ENCODE data around the gene IFT172. TPM values are rescaled to one million over a fixed set of nuclear protein-coding genes. Genes with fewer than 3 reads are reported as not detected.

IFT172 gene
- total RNA-seq, 1 experiment from 2014 or later, result 13.7 TPM

- no peak overlapping the region for H3K27ac ChIP-seq (ENCODE audit: low read depth, low read length)
- no peak overlapping the region for H3K4me2 ChIP-seq (ENCODE audit: low read length)
- BruUV-seq (replicated peaks), result no TSS peak
- H3K4me1 ChIP-seq (ENCODE audit: control insufficient read depth in 1 of 2, insufficient read depth in 2 of 2, low read length in 2 of 2), result peaks cover 0 to 4% of the 10 kb centered on the region in 2 experiments; a peak in 2 of 4 replicates
- H3K9me3 ChIP-seq (ENCODE audit: control insufficient read depth in 1 of 2, insufficient read depth in 1 of 2, low read depth in 1 of 2, low read length in 2 of 2), result no peaks in the 10 kb centered on the region
- H3K9me2 ChIP-seq (ENCODE audit: insufficient read depth), result no peaks in the 10 kb centered on the region
- H3K36me3 ChIP-seq (ENCODE audit: control insufficient read depth in 1 of 2, insufficient read depth in 2 of 2, low read length in 2 of 2), result no peaks in the 10 kb centered on the region
- H2AFZ ChIP-seq (ENCODE audit: low read depth, low read length, poor library complexity, severe bottlenecking), result no peak overlapping the region
- no peak overlapping the region for H3K4me3 ChIP-seq (replicated peaks in 1 of 2; ENCODE audit: low read depth in 1 of 2, low read length in 2 of 2)
- H4K20me1 ChIP-seq (ENCODE audit: insufficient read depth), result no peaks in the 10 kb centered on the region
- ChIA-PET RAD21 (ENCODE audit: low non-redundant PET in 1 of 2, low total read pairs in 2 of 2, uncharacterized antibody in 2 of 2, unreplicated experiment in 2 of 2) (no interaction called here), POLR2A (no interaction called here), CTCF (no interaction called here)
- ATAC-seq, result no peak
- H3K9ac ChIP-seq (ENCODE audit: low read length), result no peak overlapping the region
- no peaks in the 10 kb centered on the region for H3K79me2 ChIP-seq (ENCODE audit: insufficient read depth, low read length)
- intact Hi-C loops (cut with micrococcal nuclease), result loop anchor here (10.0 kb wide), 1 partner anchor 164 kb away; the partner anchor contains the start of gene ZNF512
- no peaks in the 10 kb centered on the region for H3K27me3 ChIP-seq (ENCODE audit: insufficient read depth, low read length)
- no peak for DNase-seq (ENCODE audit: low read depth, low spot score)
- TF ChIP-seq ZFX (IDR thresholded peaks at IDR 0.05) (no peak), TCF7L2 (IDR thresholded peaks at IDR 0.05; ENCODE audit: borderline replicate concordance, extremely low read depth, insufficient read depth, insufficient read length) (no peak), EZH2 (IDR thresholded peaks at IDR 0.05) (no peak), ZNF274 (IDR thresholded peaks at IDR 0.05; ENCODE audit: low read depth, low read length) (no peak), ZBTB33 (IDR thresholded peaks at IDR 0.05; ENCODE audit: extremely low read depth, insufficient replicate concordance, low read length) (no peak)
Measured at GRCh38 chr2:27420996-27421395, 68.5 kb downstream of the IFT172 start.

GRCh38 chr2:27416151-27416550, 73.4 kb downstream of the IFT172 start:
- no peak for DNase-seq (ENCODE audit: low read depth, low spot score)
- intact Hi-C loops (cut with micrococcal nuclease), result no loop called here
- Histone ChIP-seq H3K4me2 (ENCODE audit: low read length) (no peak overlapping the region), H2AFZ (ENCODE audit: low read depth, low read length, poor library complexity, severe bottlenecking) (no peak overlapping the region), H3K9me2 (ENCODE audit: insufficient read depth) (no peaks in the 10 kb centered on the region), H3K9me3 (ENCODE audit: control insufficient read depth in 1 of 2, insufficient read depth in 1 of 2, low read depth in 1 of 2, low read length in 2 of 2) (no peaks in the 10 kb centered on the region), H3K4me3 (replicated peaks in 1 of 2; ENCODE audit: low read depth in 1 of 2, low read length in 2 of 2) (no peak overlapping the region), H3K79me2 (ENCODE audit: insufficient read depth, low read length) (no peaks in the 10 kb centered on the region), H4K20me1 (ENCODE audit: insufficient read depth) (no peaks in the 10 kb centered on the region), H3K27ac (ENCODE audit: low read depth, low read length) (no peak overlapping the region), H3K9ac (ENCODE audit: low read length) (no peak overlapping the region), H3K4me1 (ENCODE audit: control insufficient read depth in 1 of 2, insufficient read depth in 2 of 2, low read length in 2 of 2) (peaks cover 4 to 13% of the 10 kb centered on the region in 2 experiments; a peak in 3 of 4 replicates), H3K36me3 (ENCODE audit: control insufficient read depth in 1 of 2, insufficient read depth in 2 of 2, low read length in 2 of 2) (no peaks in the 10 kb centered on the region), H3K27me3 (ENCODE audit: insufficient read depth, low read length) (no peaks in the 10 kb centered on the region)
- no peak for ATAC-seq
- BruUV-seq (replicated peaks), result no TSS peak
- CTCF ChIA-PET, result no interaction called here
- RAD21 ChIA-PET (ENCODE audit: low non-redundant PET in 1 of 2, low total read pairs in 2 of 2, uncharacterized antibody in 2 of 2, unreplicated experiment in 2 of 2), result no interaction called here
- POLR2A ChIA-PET, result no interaction called here
- TF ChIP-seq ZBTB33 (IDR thresholded peaks at IDR 0.05; ENCODE audit: extremely low read depth, insufficient replicate concordance, low read length) (no peak), EGR1 (IDR thresholded peaks at IDR 0.05; ENCODE audit: low read depth) (no peak), CTCF (IDR thresholded peaks at IDR 0.05 in 2 of 3, conservative IDR thresholded peaks at IDR 0.05 in 1 of 3; ENCODE audit: borderline replicate concordance in 1 of 3, insufficient read depth in 1 of 3, low read depth in 2 of 3, low read length in 2 of 3) (no peak), TCF7L2 (IDR thresholded peaks at IDR 0.05; ENCODE audit: borderline replicate concordance, extremely low read depth, insufficient read depth, insufficient read length) (no peak), SRF (IDR thresholded peaks at IDR 0.05; ENCODE audit: low read depth) (no peak), POLR2AphosphoS5 (IDR thresholded peaks at IDR 0.05; ENCODE audit: low read depth, low read length) (no peak), CEBPB (IDR thresholded peaks at IDR 0.05; ENCODE audit: low read depth) (no peak), MAX (IDR thresholded peaks at IDR 0.05) (no peak), YY1 (IDR thresholded peaks at IDR 0.05; ENCODE audit: extremely low read depth, insufficient replicate concordance, low read depth, low read length) (no peak), ZFX (IDR thresholded peaks at IDR 0.05) (no peak), POLR2A (IDR thresholded peaks at IDR 0.05; ENCODE audit: borderline replicate concordance, extremely low read depth, insufficient read depth, insufficient read length) (no peak), SP1 (IDR thresholded peaks at IDR 0.05; ENCODE audit: low read depth) (no peak)

Measured in HCT116 (cell line).